ENCODE results near the gene CDH13.

The CDH13 gene

GRCh38 chr16:83164816-83165215 is 538.0 kb downstream of the CDH13 start:
- TF ChIP-seq CTCF (IDR thresholded peaks at IDR 0.05) (no peak), ZFX (IDR thresholded peaks at IDR 0.05; ENCODE audit: borderline replicate concordance) (no peak)
- no peak overlapping the region for H3K27ac ChIP-seq

- TF ChIP-seq CTCF (IDR thresholded peaks at IDR 0.05) (no peak), ZFX (IDR thresholded peaks at IDR 0.05; ENCODE audit: borderline replicate concordance) (no peak)
- no peak overlapping the region for H3K27ac ChIP-seq
Measured at GRCh38 chr16:83171396-83171795, 544.6 kb downstream of the CDH13 start.

- no peak overlapping the region for H3K27ac ChIP-seq
- no peak for TF ChIP-seq ZFX (IDR thresholded peaks at IDR 0.05; ENCODE audit: borderline replicate concordance)
- TF ChIP-seq CTCF (IDR thresholded peaks at IDR 0.05) = no peak
Measured at GRCh38 chr16:83174671-83175070, 547.9 kb downstream of the CDH13 start.

GRCh38 chr16:83176802-83177201 is 550.0 kb downstream of the CDH13 start:
- no peak overlapping the region for H3K27ac ChIP-seq
- TF ChIP-seq CTCF (IDR thresholded peaks at IDR 0.05) (no peak), ZFX (IDR thresholded peaks at IDR 0.05; ENCODE audit: borderline replicate concordance) (no peak)

GRCh38 chr16:83185902-83186301 is 559.1 kb downstream of the CDH13 start:
- TF ChIP-seq CTCF (IDR thresholded peaks at IDR 0.05) (no peak), ZFX (IDR thresholded peaks at IDR 0.05; ENCODE audit: borderline replicate concordance) (no peak)
- H3K27ac ChIP-seq = no peak overlapping the region

- no peak for TF ChIP-seq CTCF (IDR thresholded peaks at IDR 0.05)
- no peak for TF ChIP-seq ZFX (IDR thresholded peaks at IDR 0.05; ENCODE audit: borderline replicate concordance)
- H3K27ac ChIP-seq = no peak overlapping the region
Measured at GRCh38 chr16:83187405-83187804, 560.6 kb downstream of the CDH13 start.

GRCh38 chr16:83196796-83197195 is 570.0 kb downstream of the CDH13 start:
- no peak overlapping the region for H3K27ac ChIP-seq
- TF ChIP-seq ZFX (IDR thresholded peaks at IDR 0.05; ENCODE audit: borderline replicate concordance) (no peak), CTCF (IDR thresholded peaks at IDR 0.05) (no peak)
